ENCODE measurements around the gene TTL.

TTL gene

DNA sequence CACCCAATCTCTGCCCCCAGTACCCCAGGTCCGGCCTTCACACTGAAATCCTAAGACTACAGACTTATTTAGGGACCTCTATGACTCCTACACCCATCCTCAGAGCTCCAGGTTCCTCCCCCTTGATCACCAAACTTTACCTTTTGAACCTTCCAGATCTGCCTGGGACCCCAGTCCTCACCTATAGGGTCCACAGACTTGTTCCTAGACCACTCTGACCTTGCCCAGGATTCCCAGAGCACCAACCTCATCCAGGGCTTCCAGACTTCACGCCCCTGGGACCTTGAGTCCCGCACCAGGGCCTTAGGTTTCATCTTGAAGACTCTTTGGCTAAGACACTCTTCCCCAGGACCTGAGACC lies 102.9 kb downstream of the TTL start:
- no peak for DNase-seq

DNA sequence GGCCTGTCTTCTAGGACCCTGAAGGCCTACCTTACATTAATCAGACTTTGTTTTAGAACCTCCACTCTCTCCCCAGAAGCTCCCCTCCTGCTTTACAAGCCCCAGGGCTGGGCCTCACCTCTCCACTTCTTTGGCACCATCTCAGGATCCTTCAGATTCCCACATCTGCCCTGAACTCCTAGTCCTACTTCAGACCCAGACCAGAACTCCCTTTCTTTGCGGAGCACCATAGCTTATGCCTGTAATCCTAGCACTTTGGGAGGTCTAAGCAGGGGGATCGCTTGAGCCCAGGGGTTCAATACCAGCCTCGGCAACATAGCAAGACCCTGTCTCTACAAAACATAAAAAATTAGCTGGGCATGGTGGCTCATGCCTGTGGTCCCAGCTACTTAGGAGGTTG lies 103.4 kb downstream of the TTL start:
- DNase-seq = no peak

DNA sequence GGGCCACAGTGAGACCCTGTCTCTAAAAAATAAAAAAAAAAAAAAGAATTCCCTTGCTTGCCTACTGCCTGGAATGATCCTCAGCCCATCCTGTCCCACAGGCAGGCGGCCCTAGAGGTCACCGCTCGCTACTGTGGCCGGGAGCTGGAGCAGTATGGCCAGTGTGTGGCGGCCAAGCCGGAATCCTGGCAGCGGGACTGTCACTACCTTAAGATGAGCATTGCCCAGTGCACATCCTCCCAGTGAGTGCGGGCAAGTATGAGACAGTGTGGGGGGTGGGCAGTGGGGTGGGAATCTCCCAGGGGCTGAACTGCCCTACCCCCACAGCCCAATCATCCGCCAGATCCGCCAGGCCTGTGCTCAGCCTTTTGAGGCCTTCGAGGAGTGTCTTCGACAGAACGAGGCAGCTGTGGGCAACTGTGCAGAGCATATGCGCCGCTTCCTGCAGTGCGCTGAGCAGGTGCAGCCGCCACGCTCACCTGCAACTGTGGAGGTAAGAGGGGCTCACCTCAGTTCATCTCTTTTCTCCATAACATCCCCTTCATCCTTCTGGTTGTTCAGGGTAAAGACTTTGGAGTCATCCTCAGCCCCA lies 104.0 kb downstream of the TTL start:
- DNase-seq = no peak

DNA sequence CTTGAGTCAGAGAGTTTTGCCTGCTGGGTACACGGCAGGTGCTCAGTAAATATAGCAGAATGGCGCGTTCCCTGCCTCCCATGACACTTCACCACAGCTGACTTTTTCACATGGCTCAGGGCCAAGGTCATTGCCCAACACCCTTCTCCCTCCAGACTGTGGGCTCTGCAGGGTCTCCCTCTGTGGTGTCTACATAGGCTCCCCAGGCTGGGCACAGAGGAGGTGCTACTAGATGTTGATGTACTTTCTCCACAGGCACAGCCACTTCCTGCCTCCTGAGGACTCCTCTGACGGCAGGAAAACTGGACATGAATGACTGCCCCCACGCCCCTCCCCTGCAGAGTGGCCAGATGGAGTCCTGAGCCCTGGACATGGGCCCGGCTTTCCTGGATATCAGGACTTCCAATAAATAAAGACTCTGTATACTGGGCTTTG lies 106.7 kb downstream of the TTL start:
- peak; percentile 49 to 60 for DNase-seq
